Measurements from ENCODE around the gene TRERF1.

The TRERF1 gene

GRCh38 chr6:42380228-42380979 is 71.3 kb downstream of the TRERF1 start:
- no peak for TF ChIP-seq CTCF (conservative IDR thresholded peaks at IDR 0.05; ENCODE audit: low read depth, low read length)
- H3K4me3 ChIP-seq (ENCODE audit: low read depth, low read length): no peak overlapping the region
- no peak for DNase-seq (ENCODE audit: low read depth)

GRCh38 chr6:42378536-42378935 is 73.2 kb downstream of the TRERF1 start:
- no peak overlapping the region for H3K4me3 ChIP-seq (ENCODE audit: low read depth, low read length)
- DNase-seq (ENCODE audit: low read depth): no peak
- no peak for TF ChIP-seq CTCF (conservative IDR thresholded peaks at IDR 0.05; ENCODE audit: low read depth, low read length)

GRCh38 chr6:42378125-42378524 is 73.6 kb downstream of the TRERF1 start:
- no peak for TF ChIP-seq CTCF (conservative IDR thresholded peaks at IDR 0.05; ENCODE audit: low read depth, low read length)
- H3K4me3 ChIP-seq (ENCODE audit: low read depth, low read length): no peak overlapping the region
- no peak for DNase-seq (ENCODE audit: low read depth)

- TF ChIP-seq CTCF (conservative IDR thresholded peaks at IDR 0.05; ENCODE audit: low read depth, low read length): no peak
- H3K4me3 ChIP-seq (ENCODE audit: low read depth, low read length): no peak overlapping the region
- DNase-seq (ENCODE audit: low read depth): no peak
Observed at GRCh38 chr6:42375007-42375635, 76.6 kb downstream of the TRERF1 start.

- no peak overlapping the region for H3K4me3 ChIP-seq (ENCODE audit: low read depth, low read length)
- DNase-seq (ENCODE audit: low read depth): no peak
- TF ChIP-seq CTCF (conservative IDR thresholded peaks at IDR 0.05; ENCODE audit: low read depth, low read length): no peak
Observed at GRCh38 chr6:42374018-42374669, 77.6 kb downstream of the TRERF1 start.

GRCh38 chr6:42372699-42373098 is 79.0 kb downstream of the TRERF1 start:
- no peak for DNase-seq (ENCODE audit: low read depth)

More at GRCh38 chr6:42372699-42373098, 79.0 kb downstream of the TRERF1 start:
- TF ChIP-seq CTCF (conservative IDR thresholded peaks at IDR 0.05; ENCODE audit: low read depth, low read length): no peak
- H3K4me3 ChIP-seq (ENCODE audit: low read depth, low read length): no peak overlapping the region

Data from choroid plexus epithelial cell (primary cell).